EH (cell line): ENCODE results near the gene COG7.
"Not testable (repeated sequence)": the region's sequence is repeated elsewhere in the genome, so short reads cannot be mapped to it uniquely, and the experiment has no call there.

Experiments
- DNase-seq: peaks from one replicate; pipeline ENCODE4 v3.0.0-alpha.2; 2015; ENCODE audit warnings: low read depth

The COG7 gene

DNA sequence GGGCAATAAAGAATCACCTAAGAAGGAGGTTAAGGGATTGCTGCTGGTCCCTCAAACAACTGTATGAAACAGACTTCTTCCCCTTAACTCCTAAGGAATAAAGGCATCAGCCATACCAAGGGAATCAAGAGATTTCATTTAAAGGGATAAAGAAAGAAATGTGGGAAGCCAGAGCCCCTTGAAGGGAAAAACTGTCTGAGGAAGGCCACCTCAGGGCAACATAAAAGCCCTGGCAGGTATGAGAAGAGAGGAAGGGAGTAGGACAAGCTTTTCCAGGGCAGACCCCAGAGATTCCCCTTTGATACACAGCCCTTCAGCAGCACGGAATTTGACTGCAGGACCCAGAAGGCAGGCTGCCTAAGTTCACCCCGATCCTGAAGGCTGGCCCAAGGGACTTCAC, 43.5 kb downstream of the COG7 start:
- no peak for DNase-seq

- DNase-seq: peak; percentile 83
Measured at GRCh38 chr16:23408823-23409298, 44.1 kb downstream of the COG7 start.

- no peak for DNase-seq
Measured at GRCh38 chr16:23408242-23408822, 44.7 kb downstream of the COG7 start.

- no peak for DNase-seq
Measured at GRCh38 chr16:23407436-23408127, 45.4 kb downstream of the COG7 start.

DNA sequence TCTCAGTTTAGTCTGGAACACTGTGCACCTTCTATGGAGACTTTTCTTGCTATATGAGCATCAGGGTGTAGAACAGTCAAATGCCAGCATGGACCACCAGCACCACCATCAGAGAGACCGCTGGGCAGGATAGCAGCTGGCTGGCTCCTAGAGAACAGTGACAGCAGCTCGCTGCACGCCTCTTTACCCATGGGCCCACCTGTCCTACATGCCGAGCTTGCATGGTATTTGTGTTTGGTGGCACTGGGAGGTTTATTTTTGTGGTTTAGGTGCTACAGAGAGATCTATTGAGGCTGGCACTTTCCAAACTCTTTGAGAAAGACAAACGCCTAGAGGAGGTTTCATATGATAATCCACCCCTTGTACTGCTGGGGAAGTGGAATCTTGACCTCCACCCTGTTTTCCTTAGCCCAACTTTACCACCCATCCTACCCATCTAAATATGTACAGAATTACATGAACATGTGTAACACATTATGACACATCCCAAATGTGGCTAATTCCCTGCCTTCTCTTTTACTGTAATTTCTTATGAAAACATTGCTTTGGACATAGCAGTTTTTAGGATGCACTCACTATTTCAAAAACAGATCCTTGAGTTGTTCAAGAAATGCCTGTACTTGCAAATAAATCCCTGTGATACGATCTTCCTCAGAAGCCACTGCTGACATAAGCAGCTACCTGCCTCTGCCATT, 46.3 kb downstream of the COG7 start:
- peak; percentile 27 for DNase-seq

DNA sequence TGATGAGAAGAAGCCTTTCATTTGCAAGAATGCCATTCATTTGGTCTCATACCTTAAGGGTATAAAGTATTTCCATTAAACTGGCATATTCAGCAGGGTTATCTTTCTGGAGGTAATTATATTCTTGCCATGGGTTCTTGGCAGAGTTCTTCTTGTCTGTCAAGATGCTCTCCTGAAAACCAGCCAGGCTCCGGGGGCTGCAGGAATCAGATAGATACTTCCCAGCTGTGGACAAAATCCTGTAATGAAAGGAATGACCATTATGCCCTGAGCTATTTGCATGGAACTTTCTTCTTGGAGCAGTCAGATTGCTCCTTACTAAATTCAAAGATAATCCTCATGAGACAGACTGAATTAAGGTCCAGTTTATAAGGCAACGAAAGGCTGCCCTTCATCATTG, 47.0 kb downstream of the COG7 start:
- DNase-seq: no peak

DNA sequence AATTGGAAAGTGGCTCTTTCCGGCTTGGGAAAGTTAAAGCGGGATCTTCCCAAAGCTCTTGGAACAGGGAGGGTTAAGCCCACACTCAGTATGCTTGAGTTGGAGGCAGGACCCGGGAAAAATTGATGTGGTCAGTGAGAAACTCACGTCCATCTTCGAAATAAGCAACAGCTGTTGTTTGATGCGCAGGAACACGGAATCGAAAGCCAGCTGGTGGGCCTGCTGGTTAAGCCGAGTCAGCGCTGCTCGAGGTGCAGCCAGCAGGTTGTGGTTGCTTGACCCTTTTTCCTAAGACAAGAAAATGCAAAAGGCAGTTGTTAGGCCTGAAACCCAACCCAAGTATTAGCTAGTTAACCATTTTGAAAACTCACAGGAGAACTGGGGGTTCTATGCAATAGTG, 49.4 kb downstream of the COG7 start:
- DNase-seq: no peak

DNA sequence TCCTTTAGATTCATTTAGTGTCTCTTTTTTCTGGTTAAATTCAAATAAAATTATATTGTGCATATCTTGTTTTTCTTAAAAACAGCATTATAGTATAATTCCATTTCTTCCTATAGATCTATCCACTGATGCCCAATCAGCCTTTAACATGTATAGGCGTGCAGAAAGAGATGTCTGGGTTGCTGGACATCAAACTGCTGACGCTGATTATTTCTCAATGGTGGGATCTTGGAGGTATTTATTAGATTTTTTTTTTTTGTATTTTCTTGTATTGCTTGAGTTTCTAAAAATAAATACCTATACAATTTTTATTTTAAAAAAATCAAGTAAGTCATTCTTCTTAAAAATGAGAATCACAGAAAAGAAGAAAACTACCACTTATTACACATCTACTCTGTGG, 50.9 kb downstream of the COG7 start:
- DNase-seq: no peak

GRCh38 chr16:23401139-23401538, 51.9 kb downstream of the COG7 start:
- DNase-seq: no peak

- DNase-seq: not testable (repeated sequence)
Measured at GRCh38 chr16:23400447-23400846, 52.5 kb downstream of the COG7 start.

- DNase-seq: no peak
Measured at GRCh38 chr16:23398987-23399805, 53.8 kb downstream of the COG7 start.

DNA sequence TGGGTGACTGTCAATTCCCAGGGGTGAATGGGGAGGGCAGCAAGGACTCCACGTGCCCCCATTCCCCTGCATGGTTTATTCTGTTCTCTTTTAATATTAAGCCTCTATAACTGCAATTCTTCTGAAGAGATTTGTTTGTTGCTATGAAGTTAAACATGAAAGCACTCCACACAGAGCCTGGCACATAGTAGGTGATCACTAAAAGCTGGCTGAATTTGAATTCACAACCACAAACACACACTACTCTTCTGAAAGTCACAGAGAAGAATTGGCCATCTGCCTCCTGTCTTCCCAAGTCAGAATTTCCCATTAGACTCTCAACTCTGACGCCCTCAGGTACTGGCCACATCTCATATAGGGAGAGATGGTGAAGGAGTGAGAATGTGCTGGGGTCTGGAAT, 55.5 kb downstream of the COG7 start:
- DNase-seq: no peak

DNA sequence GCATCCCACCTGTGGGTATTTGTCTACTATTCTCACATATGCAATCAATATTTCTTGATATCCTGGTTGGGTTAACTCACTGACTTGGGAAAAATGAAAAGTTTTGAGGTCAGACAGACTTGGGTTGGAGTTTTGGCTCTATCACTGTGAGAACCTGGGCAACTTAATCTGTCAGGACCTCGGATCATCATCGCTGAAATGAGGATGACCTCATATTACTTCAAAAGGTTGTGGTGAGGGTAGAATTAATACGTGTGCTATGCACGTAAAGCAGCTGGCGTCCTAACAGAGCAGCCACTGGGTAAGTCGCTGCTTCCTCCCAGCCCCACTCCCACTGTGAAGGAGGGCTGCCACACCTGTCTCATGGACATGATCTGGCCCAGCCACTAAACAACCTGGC, 57.3 kb downstream of the COG7 start:
- DNase-seq: no peak

DNA sequence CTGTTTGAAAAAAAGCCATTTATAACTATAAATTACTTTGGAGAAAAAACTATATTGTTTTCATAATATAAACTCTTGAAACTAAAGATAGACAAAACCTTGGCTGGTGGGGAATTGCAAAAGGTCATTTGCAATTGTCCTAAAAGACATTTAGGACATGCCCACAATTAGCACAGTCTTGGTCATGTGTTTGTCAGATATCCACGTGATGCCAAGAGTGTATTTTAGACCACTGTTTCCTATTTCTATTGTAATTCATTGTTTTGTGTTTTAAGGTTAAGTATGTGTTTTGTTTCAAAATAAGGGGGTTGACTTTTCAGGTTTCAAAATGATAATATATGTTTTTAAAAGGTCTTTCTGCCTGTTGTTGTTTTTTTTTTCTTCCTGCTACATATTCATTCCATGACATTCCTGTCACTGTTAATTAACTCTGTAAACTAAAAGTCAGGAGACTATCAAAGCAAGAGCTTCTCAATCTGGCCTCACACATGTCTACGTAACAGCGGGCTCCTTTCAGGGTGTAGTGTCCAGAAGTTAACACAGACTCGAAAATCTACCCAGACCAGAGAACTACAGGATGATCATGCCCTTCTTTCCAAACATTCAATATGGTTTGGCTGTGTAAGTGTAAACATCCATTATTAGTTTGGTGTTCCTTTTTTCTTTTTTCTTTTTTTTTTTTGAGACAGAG, 58.7 kb downstream of the COG7 start:
- DNase-seq: no peak

DNA sequence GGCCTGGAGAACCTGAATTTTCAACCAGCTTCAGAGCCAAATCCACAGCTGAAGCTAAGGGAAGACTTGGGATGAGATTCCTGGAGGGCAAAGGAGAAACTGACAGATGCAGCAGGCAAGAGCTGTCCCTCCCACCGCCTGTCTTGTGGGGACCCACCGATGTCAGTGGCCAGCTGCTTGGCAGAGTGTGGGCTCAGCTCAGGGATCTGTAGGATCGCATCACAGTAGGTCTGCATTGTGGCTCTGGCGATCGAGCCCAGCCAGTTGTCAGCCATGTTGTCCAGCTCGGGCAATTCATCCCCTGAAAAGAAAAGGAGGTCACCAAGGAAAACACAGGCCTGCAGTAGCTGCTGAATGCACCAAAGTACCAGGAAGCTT, 60.8 kb downstream of the COG7 start:
- no peak for DNase-seq

GRCh38 chr16:23391381-23392222, 61.4 kb downstream of the COG7 start:
- DNase-seq: no peak

GRCh38 chr16:23389936-23390335, 63.1 kb downstream of the COG7 start:
- not testable (repeated sequence) for DNase-seq

DNA sequence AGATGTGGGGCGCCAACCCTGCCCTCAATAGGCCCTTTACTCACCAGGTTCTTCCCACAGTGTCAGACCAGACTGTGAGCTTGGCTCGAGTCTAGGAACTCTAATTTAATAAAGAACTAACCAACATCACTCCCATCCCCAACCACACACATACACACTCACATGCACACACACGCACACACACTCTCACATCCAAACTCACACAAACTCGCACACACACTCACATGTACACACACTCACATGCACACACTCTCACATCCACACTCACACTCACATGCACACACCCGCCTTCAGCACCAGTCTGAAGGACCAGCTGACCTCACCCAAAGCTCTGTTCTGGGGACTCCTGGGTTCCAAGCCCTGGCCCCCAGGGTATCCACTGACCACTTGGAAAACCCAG, 63.8 kb downstream of the COG7 start:
- no peak for DNase-seq

- DNase-seq: no peak
Measured at GRCh38 chr16:23388786-23389185, 64.2 kb downstream of the COG7 start.

DNA sequence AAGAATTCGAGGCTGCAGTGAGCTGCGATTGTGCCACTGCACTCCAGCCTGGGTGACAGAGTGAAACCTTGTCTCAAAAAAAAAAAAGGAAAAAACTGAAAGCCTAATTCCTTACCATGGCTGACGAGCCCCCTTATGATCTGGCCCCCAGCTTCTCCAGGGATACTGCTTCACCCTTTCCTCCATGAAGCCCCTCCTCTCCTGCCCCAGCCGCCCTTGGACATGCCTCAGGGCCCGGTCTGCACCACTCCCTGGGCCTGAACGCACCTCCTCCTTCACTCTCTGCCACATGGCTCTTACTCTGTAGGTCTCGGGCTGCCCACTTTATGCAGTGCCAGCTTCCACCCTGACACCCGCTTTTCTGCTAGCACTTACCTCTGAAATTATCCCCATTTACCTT, 65.3 kb downstream of the COG7 start:
- no peak for DNase-seq

DNA sequence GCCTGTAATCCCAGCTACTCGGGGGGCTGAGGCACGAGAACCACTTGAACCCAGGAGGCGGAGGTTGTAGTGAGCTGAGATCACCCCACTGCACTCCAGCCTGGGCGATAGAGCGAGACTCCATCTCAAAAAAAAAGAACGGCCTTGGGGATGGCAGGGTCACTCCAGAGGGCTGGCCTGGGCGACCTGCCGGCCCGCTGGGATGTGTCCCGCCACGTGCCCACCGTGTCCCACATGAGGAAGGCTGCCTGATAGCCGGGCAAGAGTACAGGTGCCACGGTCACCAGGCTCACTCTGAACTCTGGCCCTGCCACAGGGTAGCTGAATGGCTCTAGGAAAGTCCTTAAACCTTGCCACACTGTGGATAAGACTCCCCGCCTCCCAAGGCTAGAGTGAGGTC, 67.5 kb downstream of the COG7 start:
- no peak for DNase-seq
